Prostate gland (tissue), 2 donors: ENCODE data around the gene BRF1.

ENCODE experiments used
- POLR2A ChIP-seq: fragments of 450-650 bp; IDR thresholded peaks from one replicate; pipeline ENCODE4 v1.6.1; 2016; ENCODE audit warnings: antibody characterized with exemption, mild to moderate bottlenecking
- POLR2AphosphoS5 ChIP-seq: sonication (generic); formaldehyde crosslinking; IDR thresholded peaks from one replicate; pipeline ENCODE4 v1.6.1; 2017; ENCODE audit warnings: antibody characterized with exemption
- TF ChIP-seq, protein P1 (sequence below), 4 experiments: fragments of 200-600 bp in 2 of 4; fragments of 450-650 bp in 2 of 4; sonication (generic) in 2 of 4; IDR thresholded peaks; 1 replicate in 3 of 4; 2 replicates in 1 of 4; pipeline ENCODE4 v1.5.1; 2016 to 2019; ENCODE audit warnings: antibody characterized with exemption in 4 of 4, mild to moderate bottlenecking in 2 of 4, moderate library complexity in 2 of 4

DNA sequence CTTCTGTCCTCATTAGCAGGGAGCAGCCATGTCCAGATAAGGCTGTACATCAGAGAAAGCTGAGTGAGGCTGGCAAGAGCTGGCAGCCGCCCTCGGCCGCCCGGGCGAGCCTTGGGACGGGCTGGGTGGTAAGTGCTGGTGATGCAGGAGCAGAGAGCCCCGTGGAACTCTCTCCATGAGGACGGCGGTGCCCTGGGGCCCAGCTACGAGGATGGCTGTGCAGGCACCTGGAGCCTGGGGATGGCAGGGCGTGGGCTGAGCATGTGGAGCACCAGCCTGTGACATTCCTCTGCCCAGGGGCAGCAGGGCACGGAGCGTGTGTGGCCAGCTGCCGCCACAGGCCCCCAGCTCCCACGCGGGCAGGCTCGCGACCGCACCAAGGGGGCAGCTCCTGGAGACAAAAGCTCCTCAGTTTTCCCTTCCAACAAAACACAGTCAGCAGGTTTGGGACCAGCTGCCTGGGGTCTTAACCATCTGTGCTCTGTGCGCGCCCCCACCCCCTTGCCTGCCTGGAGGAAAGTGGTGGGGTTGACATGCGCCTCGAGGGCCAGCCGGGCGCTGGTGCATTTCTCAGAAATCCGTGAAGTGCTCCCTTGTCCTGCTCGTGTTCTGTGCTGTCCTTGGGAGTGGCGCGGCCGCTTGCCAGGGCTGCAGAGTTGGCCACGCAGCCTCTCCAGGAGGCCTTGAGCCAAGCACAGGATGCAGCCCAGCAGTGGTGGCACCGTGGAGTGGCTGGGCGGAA, 35.1 kb upstream of the BRF1 start:
- TF ChIP-seq, protein P1, sequence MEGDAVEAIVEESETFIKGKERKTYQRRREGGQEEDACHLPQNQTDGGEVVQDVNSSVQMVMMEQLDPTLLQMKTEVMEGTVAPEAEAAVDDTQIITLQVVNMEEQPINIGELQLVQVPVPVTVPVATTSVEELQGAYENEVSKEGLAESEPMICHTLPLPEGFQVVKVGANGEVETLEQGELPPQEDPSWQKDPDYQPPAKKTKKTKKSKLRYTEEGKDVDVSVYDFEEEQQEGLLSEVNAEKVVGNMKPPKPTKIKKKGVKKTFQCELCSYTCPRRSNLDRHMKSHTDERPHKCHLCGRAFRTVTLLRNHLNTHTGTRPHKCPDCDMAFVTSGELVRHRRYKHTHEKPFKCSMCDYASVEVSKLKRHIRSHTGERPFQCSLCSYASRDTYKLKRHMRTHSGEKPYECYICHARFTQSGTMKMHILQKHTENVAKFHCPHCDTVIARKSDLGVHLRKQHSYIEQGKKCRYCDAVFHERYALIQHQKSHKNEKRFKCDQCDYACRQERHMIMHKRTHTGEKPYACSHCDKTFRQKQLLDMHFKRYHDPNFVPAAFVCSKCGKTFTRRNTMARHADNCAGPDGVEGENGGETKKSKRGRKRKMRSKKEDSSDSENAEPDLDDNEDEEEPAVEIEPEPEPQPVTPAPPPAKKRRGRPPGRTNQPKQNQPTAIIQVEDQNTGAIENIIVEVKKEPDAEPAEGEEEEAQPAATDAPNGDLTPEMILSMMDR (IDR thresholded peaks at IDR 0.05), result no peak
- TF ChIP-seq POLR2A, result no peak
- no peak for TF ChIP-seq POLR2AphosphoS5
